Skeletal muscle cell (primary cell): ENCODE data around the gene EGLN1.

Experiments used
- DNase-seq: peaks from one replicate; pipeline ENCODE4 v3.0.0-alpha.2; 2010; ENCODE audit warnings: low read depth
- H3K4me3 ChIP-seq: 2 replicates; pipeline ENCODE4 v1.5.1; 2011; ENCODE audit warnings: low read depth, mild to moderate bottlenecking, control low read depth, low read length, moderate library complexity

The EGLN1 gene

GRCh38 chr1:231338270-231339128 is 83.6 kb downstream of the EGLN1 start, which contains the start of gene SPRTN:
Gene SPRTN (plus strand): TSS chr1:231338293. CDS start chr1:231338384, 91 bp downstream.
- no peak for DNase-seq
- H3K4me3 ChIP-seq = peak within 1 kb of the TSS; percentile 98

DNA sequence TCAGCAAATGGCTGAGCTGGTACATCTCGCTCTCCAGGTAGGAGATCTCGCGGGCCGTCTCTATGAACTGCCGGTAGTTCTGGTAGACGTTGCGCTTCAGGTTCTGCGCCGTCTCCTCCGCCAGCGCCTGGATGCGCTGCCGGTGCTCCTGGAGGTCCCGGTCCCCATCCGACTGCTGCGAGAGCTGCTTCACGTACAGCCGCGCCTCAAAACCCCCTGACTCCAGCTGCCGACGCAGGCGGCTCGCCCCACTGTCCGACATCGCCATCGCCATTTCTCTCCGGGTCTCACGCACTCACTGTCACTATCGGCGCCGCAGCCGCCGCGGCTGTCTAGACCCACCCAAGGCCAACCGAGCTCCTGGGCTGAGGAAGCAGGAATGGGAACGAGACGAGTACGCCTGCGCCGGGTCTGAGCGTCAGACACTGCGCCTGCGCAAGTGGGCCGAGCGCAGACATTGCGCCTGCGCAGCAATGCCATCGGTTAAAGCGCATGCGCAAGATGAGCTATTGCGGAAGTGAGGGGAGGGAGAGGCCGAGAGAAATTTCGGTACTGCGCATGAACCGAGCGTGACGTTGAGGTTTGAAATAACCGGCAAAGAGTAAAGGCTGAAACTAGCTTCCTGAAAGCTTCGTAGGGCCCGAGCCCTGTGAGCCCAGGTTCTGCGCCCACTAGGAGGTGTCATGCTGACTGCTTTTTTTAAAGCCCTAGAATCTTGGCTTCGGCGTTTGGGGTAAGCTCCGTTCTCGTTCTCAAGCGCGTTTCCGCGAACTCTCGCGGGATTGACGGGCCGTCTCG is 84.4 kb downstream of the EGLN1 start, which contains the start of gene EXOC8:
Gene EXOC8 (minus strand): TSS at position 381 of the 798 bp plus-strand sequence. CDS start 107 bp downstream, at position 274.
- DNase-seq = peak; percentile 84
- H3K4me3 ChIP-seq = peak within 1 kb of the TSS; percentile 98

GRCh38 chr1:231337043-231337471 is 85.0 kb downstream of the EGLN1 start:
- no peak for DNase-seq

GRCh38 chr1:231335663-231336602 is 86.2 kb downstream of the EGLN1 start:
- H3K4me3 ChIP-seq = peak overlapping the region; percentile 98
- no peak for DNase-seq

More at GRCh38 chr1:231337043-231337471, 85.0 kb downstream of the EGLN1 start:
- H3K4me3 ChIP-seq = peak overlapping the region; percentile 98

DNA sequence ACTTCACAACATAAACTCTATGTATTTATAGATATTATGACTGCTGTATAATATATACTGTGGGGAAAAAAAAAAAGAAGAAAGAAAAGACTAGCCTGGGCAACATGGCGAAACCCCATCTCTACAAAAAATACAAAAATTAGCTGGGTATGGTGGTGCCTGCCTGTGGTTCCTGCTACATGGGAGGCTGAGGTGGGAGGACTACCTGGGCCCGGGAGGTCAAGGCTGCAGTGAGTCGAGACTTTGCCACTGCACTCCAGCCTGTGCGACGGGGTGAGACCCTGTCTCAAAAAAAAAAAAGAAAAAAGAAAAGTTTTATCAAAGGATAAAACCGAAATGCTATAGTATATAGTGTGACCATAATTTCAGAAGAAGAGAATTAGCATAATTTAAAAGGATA is 87.1 kb downstream of the EGLN1 start:
- DNase-seq = no peak
- H3K4me3 ChIP-seq = peak overlapping the region; percentile 98

GRCh38 chr1:231334079-231334666 is 87.9 kb downstream of the EGLN1 start:
- peak overlapping the region; percentile 98 for H3K4me3 ChIP-seq
- DNase-seq = no peak

- no peak overlapping the region for H3K4me3 ChIP-seq
- no peak for DNase-seq
Measured at GRCh38 chr1:231332761-231333160, 89.3 kb downstream of the EGLN1 start.

GRCh38 chr1:231329483-231329882 is 92.6 kb downstream of the EGLN1 start:
- DNase-seq = no peak
- no peak overlapping the region for H3K4me3 ChIP-seq

DNA sequence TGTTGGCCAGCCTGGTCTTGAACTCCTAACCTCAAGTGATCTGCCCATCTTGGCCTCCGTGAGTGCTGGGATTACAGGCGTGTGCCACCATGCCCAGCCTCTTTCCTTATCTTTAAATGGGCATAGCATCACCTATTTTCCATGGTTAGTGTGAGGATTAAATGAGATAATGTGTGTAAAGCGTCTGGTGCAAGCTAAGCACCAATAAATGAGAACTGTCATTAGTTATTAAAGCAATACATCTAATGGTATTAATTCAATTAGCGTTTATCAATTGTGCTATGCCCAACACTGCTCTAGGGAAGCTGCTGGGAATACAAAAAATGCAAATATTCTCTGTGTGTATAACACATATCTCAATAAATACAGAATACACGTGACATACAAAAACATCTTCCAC is 94.5 kb downstream of the EGLN1 start:
- no peak overlapping the region for H3K4me3 ChIP-seq
- no peak for DNase-seq

DNA sequence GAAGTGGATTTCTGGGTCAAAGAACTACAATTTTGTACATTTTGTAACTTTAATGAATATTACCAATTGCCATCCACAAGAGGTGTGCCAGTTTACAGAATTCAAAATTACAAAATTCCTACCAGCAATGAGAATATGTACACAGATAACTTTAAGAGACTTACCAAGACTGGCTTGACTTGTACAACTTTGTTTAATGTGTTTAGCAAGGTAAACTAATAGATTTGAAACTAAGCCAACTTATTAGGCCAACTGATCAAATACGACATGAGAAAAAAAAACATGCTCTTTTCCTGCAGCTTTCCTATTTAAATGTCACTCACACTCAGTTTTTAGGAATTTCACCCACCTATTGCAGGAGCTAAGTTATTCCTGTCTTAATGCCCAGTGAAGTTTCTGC is 95.8 kb downstream of the EGLN1 start:
- no peak for DNase-seq
- no peak overlapping the region for H3K4me3 ChIP-seq

DNA sequence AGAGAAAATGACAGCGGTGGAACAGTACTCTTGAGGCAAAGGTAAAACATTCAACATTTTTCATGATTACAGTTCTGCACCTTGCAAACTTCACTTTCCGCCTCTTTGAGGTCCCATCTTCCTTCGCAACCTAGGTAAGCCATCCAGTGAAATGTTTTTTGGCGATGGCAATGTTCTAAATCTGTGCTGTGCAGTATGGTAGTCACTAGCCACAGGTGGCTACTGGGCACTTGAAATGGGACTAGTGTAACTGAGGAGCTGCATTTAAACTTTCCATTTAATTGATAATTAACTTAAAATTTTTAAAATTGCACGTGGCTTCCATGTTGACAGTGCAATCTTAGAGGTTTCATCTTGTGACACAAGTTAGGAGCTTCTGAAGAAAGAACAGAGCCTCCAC is 97.4 kb downstream of the EGLN1 start:
- no peak overlapping the region for H3K4me3 ChIP-seq
- no peak for DNase-seq

DNA sequence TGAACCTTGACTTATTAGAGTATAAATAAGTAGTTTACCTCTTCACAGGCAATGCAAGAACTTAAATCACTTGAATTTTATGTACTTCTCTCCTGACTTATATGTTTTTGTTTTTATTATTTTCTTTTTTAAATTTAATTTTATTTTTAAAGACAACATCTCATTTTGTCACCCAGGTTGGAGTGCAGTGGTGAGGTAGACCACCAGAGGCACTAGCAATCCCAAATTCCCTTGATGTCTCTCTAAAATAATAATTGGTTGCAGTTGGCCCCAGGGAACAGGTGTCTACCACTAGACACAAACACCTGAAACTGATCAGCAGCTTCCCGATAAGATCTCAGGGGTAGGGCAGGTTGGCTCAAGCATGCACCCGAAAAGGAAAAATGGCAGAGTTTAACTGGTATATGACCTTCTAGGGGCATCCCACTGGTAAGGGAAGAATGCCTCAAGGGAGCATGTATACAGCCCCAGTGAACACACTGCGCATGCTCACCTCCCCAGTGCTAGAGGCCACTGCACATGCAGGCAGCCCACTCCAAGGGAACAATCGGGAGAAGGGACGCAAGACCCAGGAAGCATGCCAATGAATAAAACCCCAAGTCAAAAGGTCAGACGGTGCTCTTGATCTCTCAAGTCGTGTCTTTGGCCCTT is 99.1 kb downstream of the EGLN1 start:
- no peak for DNase-seq

DNA sequence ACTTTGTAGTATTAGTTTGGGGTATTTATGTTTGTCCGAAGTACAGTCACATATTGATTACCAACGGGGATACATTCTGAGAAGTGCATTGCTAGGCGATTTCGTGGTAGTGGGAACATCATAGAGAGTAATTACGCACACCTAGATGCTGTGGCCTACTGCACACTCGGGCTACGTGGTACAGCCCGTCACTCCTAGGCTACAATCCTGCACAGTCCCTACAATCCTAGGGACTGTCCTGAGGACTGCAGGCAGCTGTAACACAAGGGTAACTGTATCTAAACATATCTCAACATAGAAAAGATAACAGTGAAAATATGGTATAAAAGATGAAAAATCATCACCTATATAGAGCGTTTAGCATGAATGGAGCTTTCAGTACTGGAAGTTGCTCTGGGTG is 103.0 kb downstream of the EGLN1 start:
- DNase-seq = no peak
- no peak overlapping the region for H3K4me3 ChIP-seq

More for the DNA sequence above, 99.1 kb downstream of the EGLN1 start:
- no peak overlapping the region for H3K4me3 ChIP-seq

GRCh38 chr1:231318568-231318967 is 103.5 kb downstream of the EGLN1 start:
- DNase-seq = no peak
- no peak overlapping the region for H3K4me3 ChIP-seq

GRCh38 chr1:231318015-231318355 is 104.1 kb downstream of the EGLN1 start:
- no peak overlapping the region for H3K4me3 ChIP-seq
- DNase-seq = no peak

DNA sequence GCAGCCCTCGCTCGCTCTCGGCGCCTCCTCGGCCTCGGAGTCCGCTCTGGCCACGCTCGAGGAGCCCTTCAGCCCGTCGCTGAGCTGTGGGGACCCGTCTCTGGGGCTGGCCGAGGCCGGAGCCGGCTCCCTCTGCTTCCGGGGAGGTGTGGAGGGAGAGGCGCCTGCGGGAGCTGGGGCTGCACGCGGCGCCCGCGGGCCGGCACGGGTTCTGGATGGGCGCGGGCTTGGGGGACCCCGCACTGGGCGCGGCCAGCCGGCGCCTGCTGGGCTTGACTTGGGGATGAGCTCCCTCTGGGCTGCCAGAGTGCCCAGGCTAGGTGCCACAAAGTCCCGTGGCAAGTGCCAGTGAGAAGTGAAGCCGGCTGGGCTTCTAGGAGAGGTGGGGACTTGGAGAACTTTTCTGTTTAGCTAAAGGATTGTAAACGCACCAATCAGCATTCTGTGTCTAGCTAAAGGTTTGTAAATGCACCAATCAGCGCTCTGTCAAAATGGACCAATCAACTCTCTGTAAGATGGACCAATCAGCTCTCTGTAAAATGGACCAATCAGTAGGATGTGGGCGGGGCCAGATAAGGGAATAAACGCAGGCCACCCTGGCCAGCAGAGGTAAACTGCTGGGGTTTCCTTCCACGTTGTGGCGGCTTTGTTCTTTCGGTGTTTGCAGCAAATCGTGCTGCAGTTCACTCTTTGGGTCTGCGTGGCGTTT is 104.6 kb downstream of the EGLN1 start:
- no peak overlapping the region for H3K4me3 ChIP-seq
- DNase-seq = no peak

DNA sequence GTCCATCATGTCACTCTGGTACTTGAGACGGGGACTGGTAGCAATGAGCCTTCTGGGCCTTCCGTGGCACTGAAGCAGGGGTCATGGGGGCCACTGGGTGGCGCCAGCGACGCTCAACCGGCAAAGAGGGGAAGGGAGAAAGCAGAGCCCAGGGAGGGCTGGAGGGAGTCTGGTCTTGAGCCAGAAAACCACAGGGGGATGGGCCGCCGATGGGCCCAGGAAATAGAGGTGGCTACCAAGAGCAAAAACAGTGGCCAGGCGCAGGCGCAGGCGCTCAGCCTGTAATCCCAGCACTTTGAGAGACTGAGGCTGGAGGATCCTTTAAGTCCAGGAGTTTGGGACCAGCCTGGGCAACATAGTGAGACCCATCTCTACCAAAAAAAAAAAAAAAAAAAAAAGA is 106.2 kb downstream of the EGLN1 start:
- DNase-seq = no peak
- no peak overlapping the region for H3K4me3 ChIP-seq
